Suprapubic skin (tissue), 4 donors: ENCODE results near the gene COL16A1. TPM values are rescaled to one million over a fixed set of nuclear protein-coding genes. Genes with fewer than 3 reads are reported as not detected.

Experiments used
- DNase-seq, 2 donors: peaks; one replicate each; pipeline ENCODE4 v3.0.0-alpha.2; 2019; ENCODE audit warnings: low spot score in 2 of 2
- H3K27ac ChIP-seq: fragments of 200-600 bp; sonication (generic); one replicate; pipeline ENCODE4 v1.5.1; 2019
- H3K27me3 ChIP-seq: fragments of 200-600 bp; sonication (generic); one replicate; pipeline ENCODE4 v1.5.1; 2019
- H3K36me3 ChIP-seq: fragments of 200-600 bp; sonication (generic); one replicate; pipeline ENCODE4 v1.5.1; 2019
- H3K4me1 ChIP-seq: fragments of 200-600 bp; sonication (generic); one replicate; pipeline ENCODE4 v1.5.1; 2019
- H3K4me3 ChIP-seq: fragments of 200-600 bp; sonication (generic); one replicate; pipeline ENCODE4 v1.5.1; 2019; ENCODE audit warnings: mild to moderate bottlenecking
- H3K9me3 ChIP-seq: fragments of 200-600 bp; sonication (generic); one replicate; pipeline ENCODE4 v1.5.1; 2019
- EP300 ChIP-seq: sonication (generic); formaldehyde crosslinking; IDR thresholded peaks from one replicate; pipeline ENCODE4 v1.6.1; 2017; ENCODE audit warnings: antibody characterized with exemption
- POLR2A ChIP-seq, 2 donors: fragments of 450-650 bp; IDR thresholded peaks; one replicate each; pipeline ENCODE4 v1.6.1; 2017; ENCODE audit warnings: antibody characterized with exemption in 2 of 2, mild to moderate bottlenecking in 2 of 2, moderate library complexity in 2 of 2
- POLR2AphosphoS5 ChIP-seq, 3 donors: sonication (generic); formaldehyde crosslinking; IDR thresholded peaks; one replicate each; pipeline ENCODE4 v1.6.1; 2017; ENCODE audit warnings: antibody characterized with exemption in 3 of 3
- WGBS: methylation state at CpG from one replicate; pipeline ENCODE4 v1.1.5; 2018; 5-methylcytosine and 5-hydroxymethylcytosine counted together
- total RNA-seq, 4 donors: library from RNA; depleted of rRNA; stranded (reverse); fragments of >200 nt; gene quantifications; one replicate each; pipeline ENCODE4 v1.1.0, GENCODE V29; 2016
- TF ChIP-seq, protein P1 (sequence below), 2 donors: fragments of 200-600 bp in 1 of 2; fragments of 450-650 bp in 1 of 2; sonication (generic) in 1 of 2; IDR thresholded peaks; one replicate each; pipeline ENCODE4 v1.5.1; 2016 to 2019; ENCODE audit warnings: antibody characterized with exemption in 2 of 2, mild to moderate bottlenecking in 1 of 2, moderate library complexity in 1 of 2

Gene COL16A1
- total RNA-seq, 4 donors from 2014 or later: 41.6 to 188 (median 93.1) TPM

DNA sequence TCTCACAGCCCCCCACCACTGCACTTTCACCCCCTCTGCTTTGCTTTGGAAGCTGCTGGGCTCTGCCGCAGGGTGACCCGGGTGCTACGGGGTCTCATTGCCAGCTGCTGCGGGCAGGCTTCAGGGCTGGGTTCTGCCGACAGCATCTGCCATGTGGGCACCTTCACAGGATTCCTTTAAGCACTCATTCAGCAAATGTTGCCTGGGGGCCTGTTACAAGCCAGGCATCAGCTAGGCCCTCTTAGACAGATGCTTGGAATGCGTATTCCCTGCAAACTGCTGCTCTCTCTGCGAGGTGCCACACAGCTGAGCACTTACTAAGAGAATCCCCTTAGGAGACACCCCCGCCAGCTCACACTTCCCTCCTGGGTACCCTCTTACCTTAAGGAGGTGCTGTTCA, 29.2 kb downstream of the COL16A1 start:
- Histone ChIP-seq H3K4me1 (peaks cover 14% of the 10 kb centered on the region), H3K27ac (no peak overlapping the region), H3K36me3 (peaks cover 30% of the 10 kb centered on the region), H3K4me3 (no peak overlapping the region), H3K9me3 (no peaks in the 10 kb centered on the region), H3K27me3 (no peaks in the 10 kb centered on the region)
- no peak for DNase-seq
- 84% methylated on average over 8 of the region's 8 CpGs for WGBS
- TF ChIP-seq POLR2AphosphoS5 (IDR thresholded peaks at IDR 0.05) (no peak), POLR2A (IDR thresholded peaks at IDR 0.05) (no peak), EP300 (no peak)
- TF ChIP-seq, protein P1, sequence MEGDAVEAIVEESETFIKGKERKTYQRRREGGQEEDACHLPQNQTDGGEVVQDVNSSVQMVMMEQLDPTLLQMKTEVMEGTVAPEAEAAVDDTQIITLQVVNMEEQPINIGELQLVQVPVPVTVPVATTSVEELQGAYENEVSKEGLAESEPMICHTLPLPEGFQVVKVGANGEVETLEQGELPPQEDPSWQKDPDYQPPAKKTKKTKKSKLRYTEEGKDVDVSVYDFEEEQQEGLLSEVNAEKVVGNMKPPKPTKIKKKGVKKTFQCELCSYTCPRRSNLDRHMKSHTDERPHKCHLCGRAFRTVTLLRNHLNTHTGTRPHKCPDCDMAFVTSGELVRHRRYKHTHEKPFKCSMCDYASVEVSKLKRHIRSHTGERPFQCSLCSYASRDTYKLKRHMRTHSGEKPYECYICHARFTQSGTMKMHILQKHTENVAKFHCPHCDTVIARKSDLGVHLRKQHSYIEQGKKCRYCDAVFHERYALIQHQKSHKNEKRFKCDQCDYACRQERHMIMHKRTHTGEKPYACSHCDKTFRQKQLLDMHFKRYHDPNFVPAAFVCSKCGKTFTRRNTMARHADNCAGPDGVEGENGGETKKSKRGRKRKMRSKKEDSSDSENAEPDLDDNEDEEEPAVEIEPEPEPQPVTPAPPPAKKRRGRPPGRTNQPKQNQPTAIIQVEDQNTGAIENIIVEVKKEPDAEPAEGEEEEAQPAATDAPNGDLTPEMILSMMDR (IDR thresholded peaks at IDR 0.05): no peak

DNA sequence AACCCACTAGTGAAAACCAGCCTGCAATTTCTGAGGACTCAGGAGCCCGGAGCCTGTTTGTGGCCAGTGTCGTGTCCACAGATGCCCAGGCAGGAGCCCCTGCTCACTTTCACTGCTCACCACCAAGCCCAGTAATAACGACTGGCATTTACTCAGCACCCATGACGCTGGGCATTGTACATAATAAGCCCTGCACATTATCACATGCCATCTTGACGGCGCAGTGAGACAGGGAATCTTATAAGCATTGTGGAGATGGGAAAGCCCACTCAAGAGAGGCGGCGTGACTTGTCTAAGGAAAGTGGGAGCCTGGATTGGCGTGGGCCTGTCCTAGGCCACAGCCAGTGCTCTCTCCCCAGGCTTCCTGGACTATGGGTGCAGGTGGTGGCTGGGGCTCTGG, 30.4 kb downstream of the COL16A1 start:
- no peaks in the 10 kb centered on the region for H3K9me3 ChIP-seq
- H3K4me1 ChIP-seq: peaks cover 26% of the 10 kb centered on the region
- WGBS: 76% methylated on average over 7 of the region's 9 CpGs
- TF ChIP-seq POLR2AphosphoS5 (IDR thresholded peaks at IDR 0.05) (no peak), EP300 (no peak), POLR2A (IDR thresholded peaks at IDR 0.05) (no peak)
- TF ChIP-seq, protein P1 (IDR thresholded peaks at IDR 0.05): no peak
- DNase-seq: no peak
- H3K27ac ChIP-seq: no peak overlapping the region
- peaks cover 22% of the 10 kb centered on the region for H3K36me3 ChIP-seq
- H3K4me3 ChIP-seq: no peak overlapping the region
- no peaks in the 10 kb centered on the region for H3K27me3 ChIP-seq

DNA sequence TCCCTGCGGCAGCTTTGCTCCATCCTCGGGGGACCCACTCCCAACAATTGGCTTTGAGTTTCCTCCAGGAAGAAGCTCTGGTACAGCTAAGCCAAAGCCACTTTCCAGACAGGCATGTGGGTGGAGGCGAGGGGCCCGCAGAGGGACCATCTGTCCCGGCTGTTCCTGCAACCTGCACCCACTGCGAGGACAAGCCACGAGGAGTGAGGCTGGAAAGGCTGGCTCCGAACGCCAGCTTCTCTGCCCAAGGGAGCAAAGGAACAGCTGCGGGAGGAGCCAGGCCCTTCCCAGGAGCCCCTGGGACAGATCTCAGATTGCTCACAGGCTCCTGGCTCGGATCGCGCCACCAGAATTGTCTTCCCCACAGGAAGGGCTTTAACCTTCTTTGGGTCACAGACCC, 30.8 kb downstream of the COL16A1 start:
- no peak overlapping the region for H3K27ac ChIP-seq
- no peaks in the 10 kb centered on the region for H3K9me3 ChIP-seq
- 63% methylated on average over 13 of the region's 13 CpGs for WGBS
- DNase-seq: no peak
- H3K4me1 ChIP-seq: peaks cover 30% of the 10 kb centered on the region
- peaks cover 17% of the 10 kb centered on the region for H3K36me3 ChIP-seq
- no peak overlapping the region for H3K4me3 ChIP-seq
- TF ChIP-seq, protein P1 (IDR thresholded peaks at IDR 0.05): no peak
- TF ChIP-seq EP300 (no peak), POLR2AphosphoS5 (IDR thresholded peaks at IDR 0.05) (no peak), POLR2A (IDR thresholded peaks at IDR 0.05) (no peak)
- H3K27me3 ChIP-seq: no peaks in the 10 kb centered on the region

DNA sequence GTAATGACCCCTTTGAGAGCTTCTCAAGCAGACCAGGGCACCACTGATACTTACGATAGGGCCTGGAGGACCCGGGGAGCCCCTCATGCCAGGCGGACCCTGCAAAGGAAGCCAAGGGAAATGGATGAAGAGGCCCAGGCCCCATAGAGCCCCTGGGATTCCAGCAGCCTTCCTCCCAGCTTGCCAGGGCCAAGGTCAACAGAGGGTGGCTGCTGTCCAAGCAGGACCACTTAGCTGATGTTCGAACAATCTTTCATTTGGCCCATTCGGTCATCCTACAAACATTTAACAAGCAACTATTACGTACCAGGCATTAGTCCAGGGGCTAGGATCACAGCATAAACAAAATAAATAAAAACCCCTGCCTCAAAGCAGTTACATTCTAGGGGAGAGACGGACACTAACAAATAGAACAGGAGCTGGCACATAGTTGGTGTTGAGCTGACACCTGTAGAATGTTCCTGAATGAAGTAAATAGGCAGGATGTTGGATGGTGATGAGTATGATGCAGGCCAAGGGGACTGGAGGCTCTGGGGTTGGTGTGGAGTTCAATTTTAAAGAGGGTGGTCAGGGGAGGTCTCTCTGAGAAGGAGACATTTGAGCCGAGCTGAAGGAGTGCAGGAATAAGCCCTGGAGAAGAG, 32.1 kb downstream of the COL16A1 start:
- WGBS: 87% methylated on average over 8 of the region's 8 CpGs
- TF ChIP-seq, protein P1 (IDR thresholded peaks at IDR 0.05): no peak
- TF ChIP-seq EP300: no peak
- no peak for TF ChIP-seq POLR2A (IDR thresholded peaks at IDR 0.05)
- TF ChIP-seq POLR2AphosphoS5 (IDR thresholded peaks at IDR 0.05): no peak
- H3K27ac ChIP-seq: no peak overlapping the region
- H3K27me3 ChIP-seq: no peaks in the 10 kb centered on the region
- DNase-seq: no peak
- H3K4me3 ChIP-seq: no peak overlapping the region
- H3K4me1 ChIP-seq: peaks cover 44% of the 10 kb centered on the region
- no peaks in the 10 kb centered on the region for H3K9me3 ChIP-seq
- H3K36me3 ChIP-seq: peaks cover 12% of the 10 kb centered on the region

DNA sequence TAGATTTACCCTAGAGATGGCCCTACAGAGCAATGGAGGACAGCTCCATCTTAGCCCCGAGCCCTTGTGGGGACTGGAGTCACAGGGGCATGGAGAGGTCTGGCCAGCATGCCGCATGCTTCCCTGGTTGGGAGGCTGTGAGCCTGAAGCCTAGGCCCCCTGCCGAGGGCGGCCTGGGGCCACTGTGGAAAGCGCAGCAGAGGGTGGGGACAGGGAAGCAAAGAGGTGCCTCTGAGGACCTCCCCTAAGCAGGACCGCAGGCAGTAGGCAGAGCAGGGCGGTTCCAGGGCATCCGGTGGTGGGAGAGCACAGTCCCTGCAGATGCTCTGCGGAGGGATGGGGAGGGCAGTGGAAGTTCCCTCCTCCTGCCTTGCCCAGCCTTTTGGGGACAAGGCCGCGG, 32.7 kb downstream of the COL16A1 start:
- no peak overlapping the region for H3K27ac ChIP-seq
- WGBS: 84% methylated on average over 9 of the region's 11 CpGs
- H3K4me1 ChIP-seq: peaks cover 49% of the 10 kb centered on the region

More for the DNA sequence above, 32.7 kb downstream of the COL16A1 start:
- Histone ChIP-seq H3K27me3 (no peaks in the 10 kb centered on the region), H3K4me3 (no peak overlapping the region), H3K9me3 (no peaks in the 10 kb centered on the region), H3K36me3 (peaks cover 12% of the 10 kb centered on the region)
- TF ChIP-seq POLR2AphosphoS5 (IDR thresholded peaks at IDR 0.05) (no peak), POLR2A (IDR thresholded peaks at IDR 0.05) (no peak), EP300 (no peak)
- TF ChIP-seq, protein P1 (IDR thresholded peaks at IDR 0.05): no peak
- DNase-seq: no peak
